ENCODE data around the gene PARL.

PARL gene

DNA sequence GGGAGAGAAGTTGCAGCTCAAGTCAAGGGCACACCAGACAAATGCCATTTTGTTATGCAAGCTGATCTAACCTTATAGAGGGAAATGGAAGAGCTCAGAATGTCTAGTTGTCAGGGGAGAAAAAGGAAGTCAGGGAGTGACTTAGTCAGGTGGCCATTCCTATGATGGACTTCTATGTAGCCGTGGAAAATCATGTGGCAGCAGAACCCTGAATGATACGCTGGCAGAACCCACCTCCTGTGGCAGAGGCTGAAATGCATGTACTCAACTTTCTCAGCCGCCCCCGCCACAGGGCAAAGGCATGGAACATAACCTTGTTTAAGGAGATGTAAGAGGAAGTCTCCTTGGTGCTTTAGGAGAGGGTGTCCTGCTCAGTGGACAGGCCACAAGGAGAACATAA lies 37.7 kb upstream of the PARL start:
- no peak for DNase-seq (ENCODE audit: low spot score)
- TF ChIP-seq CTCF (IDR thresholded peaks at IDR 0.05; ENCODE audit: extremely low read depth, missing control alignments): no peak

DNA sequence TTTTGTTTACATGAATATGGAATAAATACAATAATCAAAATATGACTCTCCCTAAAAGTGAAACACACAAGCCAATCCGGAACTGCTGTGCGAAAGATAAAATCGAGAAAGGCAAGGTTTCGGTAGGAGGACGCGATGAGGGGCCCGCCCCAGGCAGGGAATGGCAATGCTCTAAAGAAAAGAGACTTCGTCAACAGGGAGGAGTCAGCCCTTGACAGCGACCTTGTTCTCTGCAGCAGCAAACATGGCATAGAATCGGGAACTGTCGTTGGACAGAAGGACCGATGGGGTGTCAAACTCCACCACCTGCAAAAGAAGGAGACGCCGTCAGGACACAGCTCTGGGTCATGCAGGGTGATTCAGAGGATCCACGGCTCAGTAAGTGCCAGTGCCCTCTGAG lies 36.4 kb upstream of the PARL start:
- no peak for DNase-seq (ENCODE audit: low spot score)
- no peak for TF ChIP-seq CTCF (IDR thresholded peaks at IDR 0.05; ENCODE audit: extremely low read depth, missing control alignments)

- DNase-seq (ENCODE audit: low spot score): no peak
- TF ChIP-seq CTCF (IDR thresholded peaks at IDR 0.05; ENCODE audit: extremely low read depth, missing control alignments): no peak
Measured at GRCh38 chr3:183920416-183920815, 35.7 kb upstream of the PARL start.

GRCh38 chr3:183918178-183918577 lies 33.5 kb upstream of the PARL start:
- no peak for TF ChIP-seq CTCF (IDR thresholded peaks at IDR 0.05; ENCODE audit: extremely low read depth, missing control alignments)
- DNase-seq (ENCODE audit: low spot score): no peak

- no peak for DNase-seq (ENCODE audit: low spot score)
Measured at GRCh38 chr3:183917776-183918175, 33.1 kb upstream of the PARL start.

GRCh38 chr3:183914856-183915255 lies 30.2 kb upstream of the PARL start:
- no peak for TF ChIP-seq CTCF (IDR thresholded peaks at IDR 0.05; ENCODE audit: extremely low read depth, missing control alignments)
- DNase-seq (ENCODE audit: low spot score): no peak

More at GRCh38 chr3:183917776-183918175, 33.1 kb upstream of the PARL start:
- TF ChIP-seq CTCF (IDR thresholded peaks at IDR 0.05; ENCODE audit: extremely low read depth, missing control alignments): no peak

DNA sequence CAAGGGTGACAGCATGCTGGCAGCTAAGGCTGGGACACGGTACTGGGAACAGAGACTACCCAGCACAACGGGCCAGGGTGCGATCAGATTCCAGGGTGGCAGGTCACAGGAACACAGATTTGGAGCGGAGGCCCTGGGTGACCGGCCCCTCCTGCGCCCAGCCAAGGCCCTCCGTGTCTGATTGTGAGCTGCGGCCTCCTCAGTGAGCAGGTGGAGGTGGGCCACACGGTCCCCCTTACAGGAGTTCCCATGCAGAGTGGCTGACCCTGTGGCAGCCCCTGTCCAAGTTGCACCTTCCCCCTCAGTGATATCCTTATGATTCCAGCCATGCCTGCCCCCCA lies 28.9 kb upstream of the PARL start:
- DNase-seq (ENCODE audit: low spot score): no peak
- TF ChIP-seq CTCF (IDR thresholded peaks at IDR 0.05; ENCODE audit: extremely low read depth, missing control alignments): no peak

Data from GM20000 (cell line).